Spleen (tissue), 11 donors: Measurements from ENCODE around the gene ADPGK. TPM values are rescaled to one million over a fixed set of nuclear protein-coding genes. Genes with fewer than 3 reads are reported as not detected.

ENCODE experiments used
- DNase-seq: peaks from one replicate; pipeline ENCODE4 v3.0.0-alpha.2; 2020
- H3K27ac ChIP-seq, 8 donors: fragments of 200-600 bp; sonication (generic) in 7 of 8; 1 replicate in 4 of 8; 2 replicates in 4 of 8; pipeline versions ENCODE4 v1.5.0 to v1.8.0; 2016 to 2021; ENCODE audit warnings: inconsistent platforms in 4 of 8, mild to moderate bottlenecking in 4 of 8, moderate library complexity in 1 of 8
- H3K27me3 ChIP-seq, 7 donors: fragments of 200-600 bp; sonication (generic) in 6 of 7; replicated peaks in 1 of 7; 1 replicate in 4 of 7; 2 replicates in 3 of 7; pipeline versions ENCODE4 v1.5.0 to v1.8.0; 2016 to 2021; ENCODE audit warnings: inconsistent platforms in 3 of 7, mild to moderate bottlenecking in 1 of 7
- H3K36me3 ChIP-seq, 6 donors: fragments of 200-600 bp; sonication (generic) in 5 of 6; 1 replicate in 4 of 6; 2 replicates in 2 of 6; pipeline versions ENCODE4 v1.5.0 to v1.8.0; 2016 to 2021; ENCODE audit warnings: inconsistent platforms in 2 of 6
- H3K4me1 ChIP-seq, 6 donors: fragments of 200-600 bp; sonication (generic) in 5 of 6; 1 replicate in 3 of 6; 2 replicates in 3 of 6; pipeline versions ENCODE4 v1.5.0 to v1.8.0; 2016 to 2021; ENCODE audit warnings: inconsistent platforms in 3 of 6
- H3K4me3 ChIP-seq, 8 donors: fragments of 200-600 bp; sonication (generic) in 7 of 8; 1 replicate in 4 of 8; 2 replicates in 4 of 8; pipeline versions ENCODE4 v1.5.0 to v1.8.0; 2016 to 2021; ENCODE audit warnings: inconsistent platforms in 4 of 8, mild to moderate bottlenecking in 4 of 8, moderate library complexity in 2 of 8
- H3K9me3 ChIP-seq, 8 donors: fragments of 200-600 bp; sonication (generic) in 7 of 8; 1 replicate in 4 of 8; 2 replicates in 4 of 8; pipeline versions ENCODE4 v1.5.0 to v1.8.0; 2016 to 2021; ENCODE audit warnings: inconsistent platforms in 4 of 8
- POLR2A ChIP-seq, 3 donors: fragments of 450-650 bp; IDR thresholded peaks; one replicate each; pipeline ENCODE4 v1.5.1; 2017; ENCODE audit warnings: antibody characterized with exemption in 3 of 3, mild to moderate bottlenecking in 1 of 3
- POLR2AphosphoS5 ChIP-seq, 3 donors: sonication (generic); formaldehyde crosslinking; IDR thresholded peaks; one replicate each; pipeline ENCODE4 v1.5.1; 2017; ENCODE audit warnings: antibody characterized with exemption in 3 of 3
- whole genome bisulfite sequencing, 5 donors: extraction: QIAGEN DNeasy Blood & Tissue Kit in 3 of 5; methylation state at CpG; one replicate each; pipeline versions ENCODE4 v1.1.5 to v1.1.7; 2013 to 2018; 5-methylcytosine and 5-hydroxymethylcytosine counted together
- intact Hi-C: fragments of 100-400 bp; cut with DNase I; formaldehyde crosslinking; loops from one replicate; pipeline ENCODE4 v1.15.0; 2023; ENCODE audit warnings: low total_unique reads
- polyA plus RNA-seq, 3 donors: library from polyadenylated mRNA; stranded (reverse); fragments of 200-250 nt; gene quantifications; one replicate each; pipeline ENCODE4 v1.2.1, GENCODE V29; 2013
- total RNA-seq, 7 donors: library from RNA; depleted of rRNA in 3 of 7; stranded (reverse); fragments of >200 nt in 3 of 7; fragmentation: NEBNext Ultra II Directional in 4 of 7; extraction: Animal tissue kit (Norgen Biotek cat#: 25700) in 4 of 7; gene quantifications; one replicate each; pipeline versions ENCODE4 v1.1.0 to v1.2.1, GENCODE V29; 2016 to 2021
- TF ChIP-seq, protein P1 (sequence below), 11 experiments: fragments of 200-600 bp in 7 of 11; fragments of 450-650 bp in 4 of 11; sonication (generic) in 4 of 11; IDR thresholded peaks in 8 of 11; conservative IDR thresholded peaks in 3 of 11; 1 replicate in 7 of 11; 2 replicates in 4 of 11; pipeline versions ENCODE4 v1.4.0 to v1.8.0; 2016 to 2021; ENCODE audit warnings: antibody characterized with exemption in 11 of 11, inconsistent platforms in 4 of 11, mild to moderate bottlenecking in 1 of 11
- donor health status: healthy with polysubstance abuse.
- donor health status: DM: no; HTN: no; CAD: no; lungs with moderate emphysema.
- donor health status: DM: no; HTN: no; CAD: no.
- donor health status: Bipolar disorder and iron deficiency.
- donor health status: healthy.
- donor health status: DM: no; HTN: no; CAD: no.
- donor health status: DM: yes; HTN: yes; CAD: no.

ADPGK gene
- total and polyA plus RNA-seq, 10 donors: 65.4 to 119 (median 100) TPM

GRCh38 chr15:72824781-72825180 lies 41.2 kb upstream of the ADPGK start:
- no peaks in the 10 kb centered on the region for H3K9me3 ChIP-seq
- intact Hi-C loops: no loop called here
- H3K36me3 ChIP-seq: no peaks in the 10 kb centered on the region
- H3K27ac ChIP-seq: no peak overlapping the region
- no peak overlapping the region for H3K4me3 ChIP-seq
- no peak for DNase-seq
- H3K4me1 ChIP-seq: no peaks in the 10 kb centered on the region
- TF ChIP-seq POLR2A (IDR thresholded peaks at IDR 0.05): no peak
- no peak for TF ChIP-seq POLR2AphosphoS5 (IDR thresholded peaks at IDR 0.05)
- TF ChIP-seq, protein P1, sequence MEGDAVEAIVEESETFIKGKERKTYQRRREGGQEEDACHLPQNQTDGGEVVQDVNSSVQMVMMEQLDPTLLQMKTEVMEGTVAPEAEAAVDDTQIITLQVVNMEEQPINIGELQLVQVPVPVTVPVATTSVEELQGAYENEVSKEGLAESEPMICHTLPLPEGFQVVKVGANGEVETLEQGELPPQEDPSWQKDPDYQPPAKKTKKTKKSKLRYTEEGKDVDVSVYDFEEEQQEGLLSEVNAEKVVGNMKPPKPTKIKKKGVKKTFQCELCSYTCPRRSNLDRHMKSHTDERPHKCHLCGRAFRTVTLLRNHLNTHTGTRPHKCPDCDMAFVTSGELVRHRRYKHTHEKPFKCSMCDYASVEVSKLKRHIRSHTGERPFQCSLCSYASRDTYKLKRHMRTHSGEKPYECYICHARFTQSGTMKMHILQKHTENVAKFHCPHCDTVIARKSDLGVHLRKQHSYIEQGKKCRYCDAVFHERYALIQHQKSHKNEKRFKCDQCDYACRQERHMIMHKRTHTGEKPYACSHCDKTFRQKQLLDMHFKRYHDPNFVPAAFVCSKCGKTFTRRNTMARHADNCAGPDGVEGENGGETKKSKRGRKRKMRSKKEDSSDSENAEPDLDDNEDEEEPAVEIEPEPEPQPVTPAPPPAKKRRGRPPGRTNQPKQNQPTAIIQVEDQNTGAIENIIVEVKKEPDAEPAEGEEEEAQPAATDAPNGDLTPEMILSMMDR (IDR thresholded peaks at IDR 0.05 in 8 of 11, conservative IDR thresholded peaks at IDR 0.05 in 3 of 11): no peak
- H3K27me3 ChIP-seq: peaks cover 0 to 32% (median 0%) of the 10 kb centered on the region in 7 donors
- 83 to 91% (median 88%) methylated on average over 6 to 7 of the region's 7 CpGs for WGBS, 5 donors

DNA sequence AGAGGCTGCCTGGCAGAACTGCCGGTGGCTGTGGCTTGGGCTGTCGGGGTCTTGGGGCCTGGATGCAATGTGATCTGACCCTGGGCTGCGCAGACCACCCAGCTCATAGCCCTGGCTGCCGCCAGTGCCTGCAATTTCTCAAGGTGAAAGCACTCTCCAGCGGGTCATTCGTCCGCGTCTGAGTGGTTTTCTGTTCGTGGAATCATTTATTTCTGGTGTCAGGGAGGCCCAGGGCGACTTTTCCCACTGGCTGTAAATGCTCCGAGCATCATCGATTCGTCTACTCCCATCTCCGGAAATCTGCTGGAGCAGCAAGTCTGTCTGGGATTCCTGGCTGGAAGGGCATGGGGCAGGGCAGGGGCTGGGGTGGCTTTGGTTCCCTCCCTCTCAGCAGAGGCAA lies 40.6 kb upstream of the ADPGK start:
- Histone ChIP-seq H3K4me3 (no peak overlapping the region), H3K36me3 (no peaks in the 10 kb centered on the region), H3K27ac (no peak overlapping the region), H3K9me3 (no peaks in the 10 kb centered on the region), H3K4me1 (no peaks in the 10 kb centered on the region), H3K27me3 (peaks cover 0 to 28% (median 0%) of the 10 kb centered on the region in 7 donors)
- 54 to 84% (median 74%) methylated on average over 13 to 14 of the region's 14 CpGs for WGBS, 5 donors
- DNase-seq: no peak
- intact Hi-C loops: no loop called here
- TF ChIP-seq POLR2A (IDR thresholded peaks at IDR 0.05) (no peak), POLR2AphosphoS5 (IDR thresholded peaks at IDR 0.05) (no peak)
- TF ChIP-seq, protein P1 (IDR thresholded peaks at IDR 0.05 in 8 of 11, conservative IDR thresholded peaks at IDR 0.05 in 3 of 11): no peak

DNA sequence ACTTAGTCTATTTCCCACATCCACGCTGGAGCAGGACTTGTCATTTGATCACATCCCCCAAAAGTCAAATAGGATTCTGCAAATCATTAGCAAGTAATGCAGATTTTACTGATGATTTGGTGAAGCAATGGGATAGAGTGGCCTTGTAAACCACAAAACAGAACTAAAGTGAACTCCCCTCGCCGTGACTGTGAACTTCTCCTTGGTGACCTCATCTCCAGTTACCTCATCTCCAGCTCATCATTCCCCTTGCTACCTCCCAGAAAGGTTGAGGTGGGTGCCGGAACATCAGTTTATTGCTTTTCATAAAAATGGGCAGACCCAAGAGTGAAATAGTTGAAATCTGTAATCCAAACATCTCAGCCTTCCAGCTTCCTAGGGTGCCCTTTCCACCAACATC lies 36.7 kb upstream of the ADPGK start:
- Histone ChIP-seq H3K4me3 (no peak overlapping the region), H3K4me1 (no peaks in the 10 kb centered on the region), H3K27ac (no peak overlapping the region), H3K27me3 (peaks cover 0 to 37% (median 0%) of the 10 kb centered on the region in 7 donors), H3K9me3 (no peaks in the 10 kb centered on the region), H3K36me3 (no peaks in the 10 kb centered on the region)
- no peak for DNase-seq
- TF ChIP-seq, protein P1 (IDR thresholded peaks at IDR 0.05 in 8 of 11, conservative IDR thresholded peaks at IDR 0.05 in 3 of 11): no peak
- TF ChIP-seq POLR2AphosphoS5 (IDR thresholded peaks at IDR 0.05): no peak
- no peak for TF ChIP-seq POLR2A (IDR thresholded peaks at IDR 0.05)
- intact Hi-C loops: no loop called here
- 49 to 63% (median 61%) methylated on average over 4 of the region's 4 CpGs for WGBS, 5 donors

DNA sequence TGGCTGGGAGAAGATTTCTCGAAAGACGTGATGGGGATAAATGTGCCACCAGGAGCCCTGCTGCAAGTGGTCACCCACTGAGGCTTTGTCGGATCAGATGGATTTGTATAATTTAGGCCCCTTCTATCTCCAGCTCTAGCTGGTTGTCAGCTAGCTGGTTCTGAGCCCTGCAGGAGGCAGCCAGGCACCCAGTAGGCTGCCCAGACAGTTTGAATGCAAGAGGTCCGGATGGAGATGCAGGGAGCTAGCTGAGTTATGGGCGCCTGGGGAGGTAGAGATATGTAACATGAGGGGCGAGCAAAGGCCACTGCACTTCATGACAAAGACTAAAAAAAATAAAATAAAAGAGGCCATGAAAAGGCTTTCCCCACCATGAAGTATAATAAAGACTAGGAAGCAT lies 35.1 kb upstream of the ADPGK start:
- intact Hi-C loops: no loop called here
- no peak overlapping the region for H3K4me3 ChIP-seq
- H3K27me3 ChIP-seq: peaks cover 0 to 28% (median 0%) of the 10 kb centered on the region in 7 donors
- H3K27ac ChIP-seq: no peak overlapping the region
- no peaks in the 10 kb centered on the region for H3K9me3 ChIP-seq
- no peaks in the 10 kb centered on the region for H3K4me1 ChIP-seq
- TF ChIP-seq, protein P1 (IDR thresholded peaks at IDR 0.05 in 8 of 11, conservative IDR thresholded peaks at IDR 0.05 in 3 of 11): no peak
- TF ChIP-seq POLR2AphosphoS5 (IDR thresholded peaks at IDR 0.05) (no peak), POLR2A (IDR thresholded peaks at IDR 0.05) (no peak)
- no peaks in the 10 kb centered on the region for H3K36me3 ChIP-seq
- WGBS, 5 donors: 87 to 90% (median 87%) methylated on average over 6 of the region's 6 CpGs
- no peak for DNase-seq
